NCI-H446 (cell line): Measurements from ENCODE around the gene PLEKHM1.
"Not testable (repeated sequence)": the region's sequence is repeated elsewhere in the genome, so short reads cannot be mapped to it uniquely, and the experiment has no call there.

Experiments
- DNase-seq, 2 experiments: peaks; one replicate each; lab custom pipeline; 2025; lab: John Stamatoyannopoulos, UW

Gene PLEKHM1

DNA sequence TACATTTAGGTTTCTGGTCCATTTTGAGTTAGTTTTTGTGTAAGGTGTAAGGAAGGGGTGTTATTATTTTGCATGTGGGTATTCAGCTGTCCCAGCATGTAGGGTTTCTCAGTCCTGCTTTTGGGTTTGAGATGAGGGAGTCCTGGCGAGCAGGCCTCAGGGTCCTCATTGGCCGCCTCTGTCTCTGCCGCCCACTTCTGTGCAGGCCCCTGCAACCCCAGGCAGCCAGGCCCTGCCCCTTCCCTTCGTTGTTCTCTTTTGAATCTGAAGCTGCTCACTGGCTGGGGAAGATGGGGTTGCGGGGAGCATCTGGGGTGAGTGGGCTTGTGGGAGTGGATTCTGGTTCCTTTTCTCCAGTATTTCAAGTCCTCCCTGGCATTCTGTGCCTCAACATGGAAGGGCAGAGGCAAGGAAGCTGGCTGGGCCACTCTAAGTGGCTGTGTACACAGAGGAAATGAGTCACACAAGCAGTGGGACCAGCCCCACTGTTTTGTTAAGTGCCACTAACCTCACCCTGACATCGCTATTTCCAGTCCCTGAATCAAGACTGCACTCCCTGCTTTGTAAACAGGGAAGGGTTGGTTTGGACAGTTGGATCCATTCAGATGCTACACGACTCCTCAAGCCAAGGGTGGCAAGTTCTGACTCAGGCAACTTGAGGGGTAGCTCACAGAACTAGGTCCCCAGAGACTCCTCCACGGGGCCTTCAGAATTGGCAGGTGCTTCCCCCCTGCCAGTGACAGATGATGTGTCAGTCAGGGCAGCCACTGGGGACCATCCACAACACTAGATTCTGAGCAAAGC, 28.8 kb downstream of the PLEKHM1 start:
- not testable (repeated sequence) for DNase-seq

DNA sequence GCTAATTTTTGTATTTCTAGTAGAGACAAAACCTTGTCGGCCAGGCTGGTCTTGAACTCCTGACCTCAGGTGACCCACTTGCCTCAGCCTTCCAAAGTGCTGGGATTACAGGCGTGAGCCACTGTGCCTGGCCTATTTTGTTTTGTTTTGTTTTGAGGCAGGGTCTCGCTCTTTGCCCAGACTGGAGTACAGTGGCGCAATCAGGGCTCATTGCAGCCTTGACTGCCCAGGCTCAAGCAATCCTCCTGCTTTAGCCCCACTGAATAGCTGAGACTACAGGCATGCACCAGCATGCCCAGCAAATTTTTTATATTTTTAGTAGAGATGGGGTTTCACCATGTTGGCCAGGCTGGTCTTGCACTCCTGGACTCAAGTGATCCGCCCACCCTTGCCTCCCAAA, 30.1 kb downstream of the PLEKHM1 start:
- DNase-seq, result not testable (repeated sequence)

DNA sequence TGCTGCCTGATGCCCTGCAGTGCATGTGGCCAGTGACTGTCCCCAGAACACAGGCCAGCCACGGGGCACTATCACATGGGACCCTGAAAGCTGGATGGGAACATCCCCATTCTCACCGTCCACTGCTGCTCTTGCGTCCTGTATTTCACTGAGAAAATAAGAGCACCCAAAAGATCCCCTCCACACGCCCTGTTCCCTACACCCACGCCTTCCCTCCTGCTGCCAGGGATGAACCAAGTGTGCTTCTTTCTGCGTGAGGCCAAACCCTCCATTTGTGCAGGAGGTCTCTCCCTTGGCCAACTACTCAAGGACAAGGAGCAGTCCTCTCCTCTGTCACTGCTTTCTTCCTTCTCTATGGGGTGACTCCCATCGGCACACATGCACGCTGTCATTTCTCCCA, 36.2 kb downstream of the PLEKHM1 start:
- DNase-seq, result not testable (repeated sequence)

DNA sequence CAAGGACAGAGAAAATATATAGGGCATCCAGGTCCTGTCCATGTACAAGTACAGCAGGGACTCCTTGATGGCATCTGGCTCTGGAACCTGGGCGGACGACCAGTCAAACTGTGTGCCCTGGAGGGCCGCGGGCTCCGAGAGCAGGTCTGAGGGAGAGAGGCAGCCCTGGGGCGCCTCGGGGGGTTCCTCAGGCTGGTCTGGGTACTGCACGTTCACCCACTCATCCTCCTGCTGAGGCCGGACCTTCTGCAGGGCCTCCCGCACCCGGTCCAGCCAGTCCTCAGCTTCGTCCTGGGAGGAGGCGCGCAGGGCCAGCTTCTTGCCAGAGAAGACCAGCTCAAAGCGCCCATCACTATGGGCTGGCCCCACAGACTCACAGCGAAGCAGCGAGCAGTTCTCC, 36.8 kb downstream of the PLEKHM1 start:
- DNase-seq, result not testable (repeated sequence)

DNA sequence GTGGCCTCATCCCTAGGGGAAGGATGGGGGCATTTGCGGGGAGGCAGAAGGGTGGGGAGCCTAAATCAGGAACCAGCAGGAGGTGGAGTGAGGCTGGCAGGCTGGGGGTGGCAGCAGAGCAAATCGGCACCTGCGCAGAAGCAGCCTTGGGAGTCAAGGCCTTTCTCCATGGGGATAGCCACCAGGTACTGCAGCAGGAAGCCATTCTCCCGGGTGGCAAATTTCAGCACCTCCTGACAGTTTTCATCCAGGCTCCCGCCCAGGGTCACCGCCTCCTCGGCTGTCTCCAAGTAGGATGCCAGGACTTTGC, 37.3 kb downstream of the PLEKHM1 start:
- DNase-seq, result not testable (repeated sequence)

DNA sequence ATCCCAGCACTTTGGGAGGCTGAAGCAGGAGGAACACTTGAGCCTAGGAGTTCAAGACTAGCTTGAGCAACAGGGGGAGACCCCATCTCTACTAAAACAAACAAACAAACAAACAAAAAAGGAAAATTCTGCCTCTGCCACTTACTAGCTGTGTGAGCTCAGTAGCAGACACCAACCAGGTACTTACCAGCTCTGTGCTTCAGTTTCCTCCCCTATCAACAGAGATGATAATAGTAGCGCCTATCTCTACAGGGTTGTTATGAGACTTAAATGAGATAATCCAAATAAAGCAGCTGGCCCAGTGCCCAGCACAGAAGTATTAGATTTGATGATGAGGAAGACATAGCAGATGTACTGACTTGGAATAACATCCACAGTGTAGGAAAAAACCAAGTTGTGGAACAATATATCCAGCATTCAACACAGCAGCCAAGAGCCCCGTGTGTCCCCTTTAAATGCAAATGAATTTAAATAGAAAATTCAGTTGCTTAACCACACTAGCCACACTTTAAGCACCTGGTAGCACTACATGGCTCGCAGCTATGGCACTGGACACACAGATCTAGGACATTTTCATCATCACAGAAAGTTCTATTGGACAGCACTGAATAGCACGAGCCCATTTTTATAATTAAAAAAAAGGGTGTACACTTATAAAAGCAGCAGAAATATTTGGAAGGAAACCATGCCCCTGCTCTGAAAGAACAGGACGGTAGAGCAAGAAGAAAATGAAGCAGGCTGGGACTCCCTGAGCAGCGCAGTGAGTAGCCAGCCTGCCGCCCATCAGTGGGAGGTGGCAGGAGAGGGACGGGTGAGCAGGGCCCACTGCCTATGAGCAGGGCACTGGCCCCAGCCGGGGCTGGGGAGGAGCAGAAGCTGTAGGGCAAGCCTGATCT, 37.9 kb downstream of the PLEKHM1 start:
- DNase-seq, result not testable (repeated sequence)

DNA sequence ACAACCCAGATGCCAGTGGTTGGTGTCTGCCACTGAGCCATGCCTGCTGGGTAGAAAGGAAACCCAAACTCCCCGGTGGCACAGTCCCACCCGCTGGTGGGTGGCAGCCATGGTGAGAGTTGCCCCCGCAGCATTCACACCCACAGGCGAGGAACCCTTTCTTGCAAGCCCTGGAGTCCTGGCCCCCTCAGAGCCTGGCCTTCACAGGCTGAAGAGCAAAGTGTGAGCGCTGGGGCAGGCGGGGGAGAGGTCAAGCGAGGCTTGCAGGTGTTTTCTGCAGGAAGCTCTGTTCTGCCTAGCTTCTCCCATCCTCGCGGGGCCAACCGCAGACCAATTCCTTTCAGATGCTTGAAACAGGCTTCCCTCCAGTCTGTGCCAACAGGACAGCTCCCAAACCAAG, 38.9 kb downstream of the PLEKHM1 start:
- DNase-seq, result not testable (repeated sequence)

DNA sequence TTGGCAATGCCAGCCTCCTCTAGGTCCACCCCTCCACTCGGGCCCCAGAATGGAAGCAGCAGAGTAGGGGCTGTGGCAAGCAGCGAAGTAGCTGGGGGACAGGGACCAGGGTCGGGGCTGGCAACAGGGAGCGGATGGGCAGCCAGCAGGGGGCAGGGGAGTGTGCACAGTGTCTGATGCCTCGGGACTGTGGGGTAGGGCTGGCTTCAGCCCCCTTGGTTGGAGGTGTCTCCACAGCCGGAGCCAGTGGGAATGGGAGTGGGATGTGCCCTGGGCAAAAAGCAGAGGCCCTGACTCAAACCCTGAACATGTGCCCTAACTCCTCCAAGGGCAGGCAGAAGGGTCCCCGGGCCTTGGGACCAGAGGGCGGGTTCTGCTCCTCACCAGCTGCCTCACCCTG, 39.4 kb downstream of the PLEKHM1 start:
- no peak for DNase-seq

DNA sequence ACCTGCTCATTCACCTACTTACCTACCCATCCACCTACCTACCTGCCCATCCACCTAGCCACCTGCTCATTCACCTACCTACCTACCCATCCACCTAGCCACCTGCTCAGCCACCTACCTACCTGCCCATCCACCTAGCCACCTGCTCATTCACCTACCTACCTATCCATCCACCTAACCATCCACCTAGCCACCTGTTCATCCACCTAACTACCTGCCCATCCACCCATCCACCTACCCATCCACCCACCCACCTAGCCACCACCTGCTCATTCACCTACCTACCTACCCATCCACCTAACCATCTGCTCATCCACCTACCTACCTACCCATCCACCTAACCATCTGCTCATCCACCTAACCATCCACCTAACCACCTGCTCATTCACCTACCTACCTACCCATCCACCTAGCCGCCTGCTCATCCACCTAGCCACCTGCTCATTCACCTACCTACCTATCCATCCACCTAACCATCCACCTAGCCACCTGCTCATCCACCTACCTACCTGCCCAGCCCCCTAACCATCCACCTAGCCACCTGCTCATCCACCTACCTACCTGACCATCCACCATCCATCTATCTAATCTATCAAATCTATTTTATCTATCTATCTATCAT, 40.7 kb downstream of the PLEKHM1 start:
- not testable (repeated sequence) for DNase-seq

DNA sequence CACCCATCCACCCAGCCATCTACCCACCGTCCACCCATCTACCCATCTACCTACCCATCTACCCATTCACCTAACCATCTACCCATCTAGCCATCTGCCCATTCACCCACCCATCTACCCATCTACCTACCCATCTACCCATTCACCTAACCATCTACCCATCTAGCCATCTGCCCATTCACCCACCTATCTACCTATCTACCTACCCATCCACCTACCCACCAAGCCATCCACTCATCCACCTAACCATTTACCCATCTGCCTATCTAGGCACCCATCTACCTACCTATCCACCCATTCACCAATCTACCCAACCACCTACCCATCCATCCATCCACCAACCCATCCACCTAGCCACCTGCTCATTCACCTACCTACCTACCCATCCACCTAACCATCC, 41.3 kb downstream of the PLEKHM1 start:
- DNase-seq, result not testable (repeated sequence)

DNA sequence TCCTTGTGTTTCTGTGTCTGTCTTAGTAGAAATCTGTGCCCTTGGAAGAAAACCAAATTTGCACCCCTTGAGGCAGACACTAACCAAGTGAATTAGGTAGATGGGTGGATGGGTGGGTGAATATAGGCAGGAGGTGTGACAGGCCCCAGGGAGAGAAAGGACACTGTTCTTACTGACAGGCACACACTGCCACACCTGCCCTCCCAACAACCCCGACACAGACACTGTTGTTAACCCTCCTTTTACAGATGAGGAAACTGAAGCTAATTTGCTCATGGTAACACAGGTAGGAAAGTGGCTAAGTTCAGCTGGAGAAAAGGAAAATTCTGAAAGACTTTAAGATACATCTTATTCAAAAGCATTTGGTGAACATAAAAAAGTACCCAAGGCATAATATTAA, 42.0 kb downstream of the PLEKHM1 start:
- not testable (repeated sequence) for DNase-seq

DNA sequence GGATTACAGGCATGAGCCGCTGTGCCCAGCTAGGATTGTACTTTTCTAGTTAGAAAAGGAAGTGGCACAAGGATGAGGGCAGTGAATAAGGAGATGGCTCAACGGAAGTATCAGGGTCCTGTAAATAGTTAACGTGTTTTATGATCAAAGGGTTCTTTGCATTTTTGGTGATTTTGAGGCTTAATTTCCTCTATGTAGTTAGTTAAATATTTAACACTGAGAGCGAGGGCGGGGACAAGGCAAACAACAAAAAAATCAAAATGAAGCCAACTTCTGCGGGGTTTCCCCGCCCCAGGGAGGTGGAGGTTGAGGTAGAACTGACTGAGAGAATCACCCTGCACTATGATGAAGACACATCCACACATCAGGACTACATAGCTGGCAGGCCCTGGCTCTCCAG, 42.5 kb downstream of the PLEKHM1 start:
- DNase-seq, result not testable (repeated sequence)

DNA sequence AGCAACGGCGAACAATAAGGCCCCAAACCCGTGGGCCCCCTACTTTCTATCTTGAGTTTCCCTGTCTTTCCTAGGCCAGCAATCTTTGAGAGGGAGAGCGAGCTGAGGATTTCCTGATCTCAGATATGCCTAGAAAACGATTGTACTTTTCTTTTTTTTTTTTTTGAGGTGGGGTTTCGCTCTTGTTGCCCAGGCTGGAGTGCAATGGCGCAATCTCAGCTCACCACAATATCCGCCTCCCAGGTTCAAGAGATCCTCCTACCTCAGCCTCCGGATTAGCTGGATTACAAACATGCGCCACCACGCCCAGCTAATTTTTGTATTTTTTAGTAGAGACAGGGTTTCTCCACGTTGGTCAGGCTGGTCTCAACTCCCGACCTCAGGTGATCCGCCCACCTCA, 42.9 kb downstream of the PLEKHM1 start:
- DNase-seq, result not testable (repeated sequence)

DNA sequence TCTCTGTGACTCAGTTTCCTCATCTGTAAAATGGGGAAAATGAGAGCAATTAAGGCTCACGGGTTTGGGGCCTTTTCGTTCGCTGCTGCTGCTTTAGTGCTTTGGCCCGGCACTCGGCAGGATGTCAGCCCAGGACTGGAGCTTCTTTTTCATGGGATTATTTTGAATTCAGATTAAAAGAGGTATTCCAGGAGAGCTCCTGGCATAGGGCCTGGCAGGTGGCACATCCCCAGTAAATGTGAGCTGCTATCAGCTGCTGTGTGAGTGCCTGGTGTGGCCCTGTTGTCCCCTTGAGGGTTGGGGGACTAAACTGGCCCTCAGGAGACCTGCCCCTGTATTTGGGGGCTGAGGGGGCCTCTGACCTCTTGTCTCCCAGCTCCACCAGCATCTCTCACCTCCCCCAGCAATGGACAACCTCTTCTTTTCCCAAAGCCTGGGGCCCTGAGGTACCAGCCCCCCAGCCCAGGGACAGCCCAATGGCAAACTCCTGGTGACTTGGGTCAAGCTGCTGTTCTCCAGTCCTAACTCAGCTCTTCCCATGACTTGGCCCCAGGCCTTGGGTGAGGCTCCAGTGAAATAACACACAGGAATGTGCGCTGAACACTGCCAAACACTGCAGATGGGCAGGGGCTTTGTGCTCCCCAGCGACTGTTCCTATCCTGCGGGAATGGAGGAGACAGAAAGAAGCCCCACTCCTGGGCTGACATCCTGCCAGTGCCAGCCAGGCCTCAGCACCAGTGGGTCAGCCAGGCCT, 43.5 kb downstream of the PLEKHM1 start:
- peak in 1 of 2 experiments; percentile 5 for DNase-seq

DNA sequence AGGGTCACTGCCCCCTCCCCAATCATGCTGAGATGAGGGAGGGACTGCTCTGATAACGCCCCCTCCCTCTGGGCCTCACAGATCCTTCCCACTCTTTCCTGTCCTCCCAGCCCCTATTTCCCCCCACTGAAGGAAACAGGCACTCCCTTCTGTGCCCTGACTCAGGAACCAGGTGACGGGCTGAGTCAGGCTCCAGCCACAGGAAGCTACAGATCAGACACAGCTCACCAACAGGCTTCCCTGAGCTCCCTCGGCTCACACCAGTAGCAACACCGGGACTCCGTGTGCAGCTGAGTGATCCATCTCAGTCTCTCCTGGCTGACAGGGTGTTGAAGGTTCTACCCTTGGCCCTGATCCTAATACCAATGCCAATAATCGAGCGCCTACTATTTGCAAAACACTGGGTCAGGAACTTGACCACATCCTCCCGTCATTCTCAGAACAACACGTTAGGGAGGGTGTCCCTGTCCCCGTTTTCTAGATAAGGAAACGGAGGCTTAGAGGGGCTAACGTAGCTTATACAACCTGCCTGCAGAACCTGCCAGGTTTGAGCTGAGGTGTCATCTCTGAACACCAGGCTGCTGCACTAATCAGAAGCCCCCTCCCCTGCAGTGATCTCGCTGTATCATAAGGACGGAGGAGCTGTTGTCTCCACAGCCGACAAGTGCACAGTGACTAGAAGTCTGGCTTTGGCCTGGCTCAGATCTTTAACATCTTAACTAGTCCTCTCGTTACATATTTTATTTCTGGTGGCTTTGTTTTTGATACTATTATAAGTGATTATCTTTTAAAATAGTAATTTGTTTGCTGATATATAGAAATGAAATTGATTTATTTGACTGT, 44.4 kb downstream of the PLEKHM1 start:
- not testable (repeated sequence) for DNase-seq

DNA sequence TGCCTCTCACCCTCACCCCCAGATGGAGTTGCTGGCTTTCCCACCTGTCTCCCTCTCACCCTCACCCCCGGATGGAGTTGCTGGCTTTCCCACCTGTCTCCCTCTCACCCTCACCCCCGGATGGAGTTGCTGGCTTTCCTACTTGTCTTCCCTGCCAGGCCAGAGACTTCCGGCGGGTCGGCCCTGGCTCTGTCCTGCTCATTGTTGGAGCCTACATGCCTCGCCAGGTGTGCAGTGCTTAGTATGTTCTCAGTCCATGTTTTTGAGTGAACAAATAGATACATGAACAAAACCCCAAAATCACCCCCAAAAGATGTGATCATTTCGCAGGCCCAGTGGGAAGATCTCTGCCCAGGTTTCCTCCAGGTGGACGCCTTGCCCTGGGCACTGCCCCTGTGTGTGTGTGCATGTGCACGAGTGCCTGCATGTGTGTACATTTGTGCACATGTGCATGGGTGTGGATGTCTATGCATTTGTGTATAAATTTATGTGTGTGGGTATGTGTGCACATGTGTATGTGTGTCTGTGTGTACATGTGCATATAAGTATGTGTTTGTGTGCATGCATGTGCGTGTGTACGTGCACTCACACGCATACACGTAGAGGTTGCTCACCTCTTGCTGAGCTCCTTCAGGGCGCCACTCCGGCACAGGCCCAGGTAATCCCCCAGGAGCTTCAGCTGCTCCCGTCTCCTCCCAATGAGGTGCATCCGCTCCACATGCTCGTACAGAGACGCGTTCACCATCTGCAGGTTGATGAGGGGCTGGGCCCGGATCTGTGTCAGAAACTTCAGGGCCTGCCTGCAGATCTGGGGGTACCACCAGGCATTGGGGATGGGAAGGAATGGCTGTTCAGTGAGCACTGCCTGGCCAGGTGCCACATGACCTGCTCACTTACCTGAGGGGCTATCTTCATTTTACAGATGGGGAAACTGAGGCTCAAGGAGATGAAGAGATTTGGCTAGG, 45.4 kb downstream of the PLEKHM1 start:
- not testable (repeated sequence) for DNase-seq

DNA sequence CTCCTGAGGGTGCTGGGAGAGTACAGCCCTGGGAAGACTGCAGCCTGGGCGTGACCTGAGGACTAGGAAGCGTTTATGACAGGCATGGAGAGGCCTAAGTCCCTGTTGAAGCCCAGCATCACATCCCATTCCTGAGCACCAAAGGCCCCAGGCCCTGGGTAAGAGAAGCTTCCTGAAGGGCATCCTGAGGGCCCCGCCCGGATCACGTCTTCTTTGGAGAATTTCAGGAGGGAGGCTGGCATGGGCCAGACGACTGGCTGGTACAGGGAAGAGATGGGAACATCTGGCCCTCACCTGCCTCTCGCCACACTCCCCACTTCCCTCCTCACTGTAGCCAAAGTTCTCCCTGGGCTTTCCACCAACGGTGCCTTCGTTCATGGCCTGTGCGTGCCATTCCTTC, 46.2 kb downstream of the PLEKHM1 start:
- DNase-seq, result not testable (repeated sequence)

DNA sequence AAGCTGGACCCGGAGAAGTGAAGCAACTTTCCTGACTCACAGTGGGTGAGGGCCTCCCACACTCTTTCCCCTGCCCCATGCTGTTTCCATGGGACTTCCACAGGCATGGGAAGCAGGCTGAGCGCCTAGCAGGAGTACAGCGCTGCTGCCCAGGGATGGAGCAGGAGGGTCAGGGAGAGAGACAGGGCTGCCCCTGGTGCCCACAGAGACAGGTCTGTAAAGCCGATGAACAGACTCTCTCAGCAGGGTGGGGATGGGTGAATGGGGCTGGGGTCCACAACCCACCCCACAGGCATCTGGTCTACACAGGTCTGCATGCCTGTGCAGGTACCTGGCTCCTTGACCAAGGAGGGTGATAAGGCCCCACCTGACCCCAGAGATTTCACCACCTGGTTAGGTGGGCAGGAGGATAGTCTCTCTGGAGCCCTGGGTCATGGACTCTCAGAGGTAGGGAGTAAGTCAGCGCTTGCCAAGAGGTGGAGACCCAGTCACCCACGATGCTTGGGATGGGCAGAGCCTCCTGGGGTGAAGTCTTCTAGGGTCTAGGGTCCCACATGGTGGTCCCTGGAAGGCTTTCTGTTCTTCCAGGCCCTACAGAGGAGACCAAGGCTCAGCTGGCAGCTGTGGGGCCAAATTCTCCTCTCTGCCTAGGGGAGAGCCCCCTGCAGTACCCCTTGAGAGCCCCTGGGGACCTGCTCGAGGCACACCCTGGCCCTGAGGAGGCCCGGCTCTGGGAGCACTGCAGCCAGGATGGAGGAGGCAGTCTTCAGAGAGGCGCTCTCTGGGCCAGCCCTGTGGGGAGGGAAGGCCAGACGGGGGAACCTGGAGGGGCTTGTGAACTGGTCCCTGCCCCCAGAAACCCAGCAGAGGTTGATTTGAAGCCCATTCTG, 46.9 kb downstream of the PLEKHM1 start:
- DNase-seq, result not testable (repeated sequence)
